GM12865 (cell line): ENCODE measurements around the gene CLDN1.

Source experiments
- DNase-seq: peaks from one replicate; pipeline ENCODE4 v3.0.0; 2010; ENCODE audit warnings: low read depth
- H3K4me3 ChIP-seq: 2 replicates; pipeline ENCODE4 v1.5.1; 2011; ENCODE audit warnings: mild to moderate bottlenecking, low read depth, low read length, control low read depth
- TF ChIP-seq, protein P1 (sequence below): IDR thresholded peaks from 2 replicates; pipeline ENCODE4 v1.5.1; 2011; ENCODE audit warnings: low read length, control low read depth, low read depth, inconsistent platforms; ENCODE audit not compliant: insufficient read depth; ENCODE audit errors: missing control alignments

CLDN1 gene

DNA sequence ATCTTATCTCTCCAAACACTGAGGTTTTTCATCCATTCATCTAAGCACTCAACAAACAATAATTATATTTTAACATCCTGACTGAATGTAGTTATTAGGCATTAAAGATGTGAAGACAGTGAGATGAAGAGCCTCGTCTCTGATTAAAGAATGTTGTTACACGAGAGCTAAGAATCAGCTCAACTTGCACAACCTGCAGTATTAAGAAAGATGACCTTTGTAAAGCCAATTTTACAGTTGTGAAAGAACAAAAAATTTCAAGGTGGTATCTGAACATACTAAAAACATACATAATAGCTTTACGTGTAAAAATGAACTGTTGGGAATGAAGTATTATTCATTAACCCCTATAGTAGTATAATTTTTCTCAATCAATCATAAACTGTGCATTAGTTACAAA is 12.8 kb downstream of the CLDN1 start:
- no peak for DNase-seq
- TF ChIP-seq, protein P1, sequence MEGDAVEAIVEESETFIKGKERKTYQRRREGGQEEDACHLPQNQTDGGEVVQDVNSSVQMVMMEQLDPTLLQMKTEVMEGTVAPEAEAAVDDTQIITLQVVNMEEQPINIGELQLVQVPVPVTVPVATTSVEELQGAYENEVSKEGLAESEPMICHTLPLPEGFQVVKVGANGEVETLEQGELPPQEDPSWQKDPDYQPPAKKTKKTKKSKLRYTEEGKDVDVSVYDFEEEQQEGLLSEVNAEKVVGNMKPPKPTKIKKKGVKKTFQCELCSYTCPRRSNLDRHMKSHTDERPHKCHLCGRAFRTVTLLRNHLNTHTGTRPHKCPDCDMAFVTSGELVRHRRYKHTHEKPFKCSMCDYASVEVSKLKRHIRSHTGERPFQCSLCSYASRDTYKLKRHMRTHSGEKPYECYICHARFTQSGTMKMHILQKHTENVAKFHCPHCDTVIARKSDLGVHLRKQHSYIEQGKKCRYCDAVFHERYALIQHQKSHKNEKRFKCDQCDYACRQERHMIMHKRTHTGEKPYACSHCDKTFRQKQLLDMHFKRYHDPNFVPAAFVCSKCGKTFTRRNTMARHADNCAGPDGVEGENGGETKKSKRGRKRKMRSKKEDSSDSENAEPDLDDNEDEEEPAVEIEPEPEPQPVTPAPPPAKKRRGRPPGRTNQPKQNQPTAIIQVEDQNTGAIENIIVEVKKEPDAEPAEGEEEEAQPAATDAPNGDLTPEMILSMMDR: no peak
- no peak overlapping the region for H3K4me3 ChIP-seq

DNA sequence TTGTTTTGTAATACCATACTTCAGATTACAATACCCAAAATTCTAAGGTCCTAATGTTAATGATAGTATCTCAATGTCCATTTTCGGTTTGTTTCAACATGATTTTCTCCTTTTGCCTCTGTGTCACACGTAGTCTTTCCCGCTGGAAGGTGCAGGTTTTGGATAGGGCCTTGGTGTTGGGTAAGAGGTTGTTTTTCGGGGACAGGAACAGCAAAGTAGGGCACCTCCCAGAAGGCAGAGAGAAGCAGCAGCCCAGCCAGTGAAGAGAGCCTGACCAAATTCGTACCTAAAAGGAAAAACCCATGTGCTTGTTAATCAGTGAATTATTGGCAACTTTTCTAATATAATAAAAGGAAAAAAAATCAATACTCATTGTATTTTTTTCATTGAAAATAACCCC is 14.1 kb downstream of the CLDN1 start:
- TF ChIP-seq, protein P1: no peak
- H3K4me3 ChIP-seq: no peak overlapping the region
- no peak for DNase-seq

DNA sequence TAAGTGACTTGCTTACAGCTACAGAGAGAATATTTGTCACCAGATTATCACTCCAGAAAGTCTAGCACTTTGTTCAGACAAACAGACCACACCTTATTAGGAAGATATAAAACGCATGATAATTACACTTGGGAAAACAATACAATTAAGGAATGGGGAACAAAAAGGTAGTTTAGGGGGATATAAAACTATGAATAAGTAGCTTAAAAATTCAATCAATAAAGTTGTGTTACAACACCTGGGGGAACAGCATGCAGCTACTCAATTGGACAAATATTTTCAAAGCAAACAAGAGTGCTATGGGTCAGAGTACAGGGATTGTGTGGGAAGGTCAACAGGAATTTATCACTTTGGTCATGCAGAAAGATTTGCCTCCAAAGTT is 15.1 kb downstream of the CLDN1 start:
- no peak overlapping the region for H3K4me3 ChIP-seq
- TF ChIP-seq, protein P1: no peak
- no peak for DNase-seq

DNA sequence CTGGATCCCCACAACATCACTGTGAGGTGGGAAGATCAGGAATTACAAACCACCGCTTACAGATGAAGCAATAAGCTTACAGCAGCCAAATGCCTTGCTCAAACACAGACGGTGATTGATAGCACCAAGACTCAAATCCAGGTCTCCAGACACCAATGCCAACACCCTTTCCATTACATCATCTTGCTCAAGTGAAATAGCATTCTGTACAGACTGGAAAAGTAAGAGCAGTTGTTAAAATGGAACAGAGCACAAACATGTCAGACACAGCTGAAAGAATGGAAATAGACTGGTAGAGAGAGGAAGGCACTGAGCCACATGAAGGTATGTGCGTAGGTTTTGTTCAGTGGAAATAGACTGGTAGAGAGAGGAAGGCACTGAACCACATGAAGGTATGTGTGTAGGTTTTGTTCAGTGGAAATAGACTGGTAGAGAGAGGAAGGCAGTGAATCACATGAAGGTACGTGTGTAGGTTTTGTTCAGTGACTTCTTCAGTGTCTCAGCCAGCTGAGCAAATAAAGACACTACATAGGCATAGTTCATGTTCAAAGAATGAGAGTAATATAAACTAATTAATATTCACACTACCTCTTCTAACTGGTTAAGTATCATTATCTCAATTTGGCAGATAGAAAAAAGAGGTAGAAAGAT is 15.6 kb downstream of the CLDN1 start:
- H3K4me3 ChIP-seq: no peak overlapping the region
- no peak for DNase-seq
- TF ChIP-seq, protein P1: no peak

DNA sequence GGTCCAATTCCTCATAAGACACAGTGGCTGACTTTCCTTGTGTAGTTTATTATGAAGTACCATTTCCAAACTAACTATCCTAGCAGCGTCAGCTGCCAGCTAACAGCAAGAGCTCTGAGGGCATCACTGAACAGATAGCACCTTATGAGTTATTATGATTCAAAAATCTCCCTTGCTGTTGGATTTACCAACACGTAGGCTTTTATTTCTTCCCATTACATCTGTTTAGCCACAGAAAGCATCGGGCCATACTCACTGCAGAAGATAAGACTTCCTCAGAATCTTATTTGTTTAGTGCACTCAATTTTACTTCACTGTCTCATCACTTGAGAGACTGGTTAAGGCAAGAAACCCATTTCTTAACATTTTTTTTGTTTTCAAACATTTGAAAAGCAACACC is 16.2 kb downstream of the CLDN1 start:
- no peak for DNase-seq
- no peak overlapping the region for H3K4me3 ChIP-seq
- TF ChIP-seq, protein P1: no peak

DNA sequence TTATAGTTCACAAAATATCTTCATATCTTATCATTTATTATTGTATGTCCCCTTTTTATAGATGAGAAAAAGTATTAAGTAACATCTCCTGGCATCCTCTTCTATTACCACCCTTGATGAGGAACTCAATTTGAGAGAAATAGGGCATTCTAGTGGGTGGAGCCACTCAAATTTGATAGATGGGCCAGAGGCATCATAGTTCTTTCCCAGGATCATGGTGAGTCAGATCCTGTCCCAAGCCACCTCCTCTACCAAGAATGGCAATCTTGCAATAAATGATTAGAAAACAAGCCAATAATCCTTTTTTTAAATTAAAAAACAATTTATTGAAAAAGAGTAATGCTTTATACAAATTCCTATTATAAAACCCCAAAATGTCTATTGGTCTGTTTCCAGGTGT is 16.8 kb downstream of the CLDN1 start:
- DNase-seq: no peak
- H3K4me3 ChIP-seq: no peak overlapping the region
- TF ChIP-seq, protein P1: no peak

DNA sequence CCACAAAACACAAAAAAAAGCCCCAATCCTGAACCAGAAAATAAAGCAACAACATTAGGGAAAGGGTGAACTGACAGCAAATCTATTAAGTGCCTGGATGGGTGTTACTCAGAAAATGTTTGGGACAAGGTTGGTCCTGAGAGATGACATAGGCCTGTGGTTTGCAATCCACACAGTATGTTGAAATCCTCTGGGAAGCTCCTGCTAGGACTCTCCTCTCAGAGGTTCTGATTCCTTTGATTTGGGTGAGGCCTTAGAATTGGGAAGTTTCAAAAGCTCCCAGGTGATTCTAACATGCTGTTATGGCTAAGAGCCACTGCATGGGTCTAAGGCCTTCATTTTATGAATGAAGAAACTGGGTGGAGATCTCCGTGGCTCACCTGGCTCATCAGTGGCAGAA is 18.4 kb downstream of the CLDN1 start:
- DNase-seq: no peak
- TF ChIP-seq, protein P1: no peak
- H3K4me3 ChIP-seq: no peak overlapping the region
